ENCODE data around the gene TRIM28. TPM values are rescaled to one million over a fixed set of nuclear protein-coding genes. Genes with fewer than 3 reads are reported as not detected.
"Not testable (repeated sequence)": the region's sequence is repeated elsewhere in the genome, so short reads cannot be mapped to it uniquely, and the experiment has no call there.

TRIM28 gene
- total RNA-seq, 2 donors from 2014 or later: 427 to 525 TPM

GRCh38 chr19:58577581-58577980 lies 33.7 kb downstream of the TRIM28 start:
- peaks cover 33% of the 10 kb centered on the region for H3K4me1 Mint-ChIP-seq
- not testable (repeated sequence) for H3K9me3 ChIP-seq (ENCODE audit: control insufficient read depth, low read length, poor library complexity, severe bottlenecking); ATAC-seq; H3K27me3 Mint-ChIP-seq; H3K36me3 Mint-ChIP-seq (ENCODE audit: low read depth); H3K27ac Mint-ChIP-seq; DNase-seq
- H3K4me3 Mint-ChIP-seq: peak overlapping the region; percentile 31

DNA sequence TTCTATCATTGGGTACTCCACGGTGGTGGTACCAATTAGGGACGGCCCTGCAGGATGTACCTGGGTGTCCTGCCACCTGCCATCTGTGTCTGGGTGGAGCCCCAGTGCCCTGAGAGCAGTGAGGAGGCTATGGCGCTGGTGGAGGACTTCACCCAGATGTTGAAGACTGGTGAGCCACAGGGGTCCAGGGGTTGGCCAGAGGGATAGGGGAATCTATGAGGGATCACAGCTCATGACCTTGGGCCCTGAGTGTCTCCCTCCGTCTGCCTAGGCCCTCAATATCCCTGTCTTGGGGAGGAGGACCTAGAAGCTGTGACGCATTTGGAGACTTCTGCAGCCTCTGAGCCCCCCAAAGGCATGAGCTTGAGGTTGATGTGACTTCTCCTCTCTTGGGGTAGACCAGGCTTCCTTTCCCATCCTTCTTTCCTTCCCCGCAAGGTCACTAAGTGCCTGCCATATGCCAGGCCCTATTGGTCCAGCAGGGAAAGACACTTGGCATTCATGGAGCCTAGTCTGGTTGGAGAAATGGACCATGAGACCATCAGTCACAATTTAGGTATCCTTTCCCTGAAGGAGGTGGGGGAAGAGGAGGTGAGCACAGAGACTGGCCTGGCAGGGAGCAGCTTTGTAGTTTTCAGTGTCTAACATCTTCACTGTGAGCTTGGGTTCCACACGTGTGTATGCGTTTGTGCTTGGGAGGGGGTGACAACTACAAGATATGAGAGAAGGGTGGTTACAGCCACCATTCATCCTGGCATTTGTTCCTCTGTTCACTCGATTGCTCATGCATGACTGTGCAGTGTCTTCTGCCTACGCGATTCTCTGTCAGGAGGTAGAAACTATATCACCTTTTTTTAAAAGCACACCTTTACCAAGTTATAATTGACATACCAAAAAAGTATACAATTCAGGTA lies 34.4 kb downstream of the TRIM28 start:
- Mint-ChIP-seq H3K36me3 (ENCODE audit: low read depth) (peaks cover 4% of the 10 kb centered on the region), H3K4me3 (peak overlapping the region; percentile 31), H3K27ac (no peak overlapping the region), H3K4me1 (peaks cover 29% of the 10 kb centered on the region), H3K27me3 (no peaks in the 10 kb centered on the region)
- no peaks in the 10 kb centered on the region for H3K9me3 ChIP-seq (ENCODE audit: control insufficient read depth, low read length, poor library complexity, severe bottlenecking)
- ATAC-seq (no peak), DNase-seq (no peak)

GRCh38 chr19:58579473-58580142 lies 35.7 kb downstream of the TRIM28 start:
- no peak overlapping the region for H3K4me3 Mint-ChIP-seq
- peaks cover 22% of the 10 kb centered on the region for H3K4me1 Mint-ChIP-seq
- DNase-seq: no peak
- no peak for ATAC-seq
- H3K36me3 Mint-ChIP-seq (ENCODE audit: low read depth): peaks cover 4% of the 10 kb centered on the region
- H3K27ac Mint-ChIP-seq: peak overlapping the region; percentile 92
- no peaks in the 10 kb centered on the region for H3K27me3 Mint-ChIP-seq
- H3K9me3 ChIP-seq (ENCODE audit: control insufficient read depth, low read length, poor library complexity, severe bottlenecking): no peaks in the 10 kb centered on the region

DNA sequence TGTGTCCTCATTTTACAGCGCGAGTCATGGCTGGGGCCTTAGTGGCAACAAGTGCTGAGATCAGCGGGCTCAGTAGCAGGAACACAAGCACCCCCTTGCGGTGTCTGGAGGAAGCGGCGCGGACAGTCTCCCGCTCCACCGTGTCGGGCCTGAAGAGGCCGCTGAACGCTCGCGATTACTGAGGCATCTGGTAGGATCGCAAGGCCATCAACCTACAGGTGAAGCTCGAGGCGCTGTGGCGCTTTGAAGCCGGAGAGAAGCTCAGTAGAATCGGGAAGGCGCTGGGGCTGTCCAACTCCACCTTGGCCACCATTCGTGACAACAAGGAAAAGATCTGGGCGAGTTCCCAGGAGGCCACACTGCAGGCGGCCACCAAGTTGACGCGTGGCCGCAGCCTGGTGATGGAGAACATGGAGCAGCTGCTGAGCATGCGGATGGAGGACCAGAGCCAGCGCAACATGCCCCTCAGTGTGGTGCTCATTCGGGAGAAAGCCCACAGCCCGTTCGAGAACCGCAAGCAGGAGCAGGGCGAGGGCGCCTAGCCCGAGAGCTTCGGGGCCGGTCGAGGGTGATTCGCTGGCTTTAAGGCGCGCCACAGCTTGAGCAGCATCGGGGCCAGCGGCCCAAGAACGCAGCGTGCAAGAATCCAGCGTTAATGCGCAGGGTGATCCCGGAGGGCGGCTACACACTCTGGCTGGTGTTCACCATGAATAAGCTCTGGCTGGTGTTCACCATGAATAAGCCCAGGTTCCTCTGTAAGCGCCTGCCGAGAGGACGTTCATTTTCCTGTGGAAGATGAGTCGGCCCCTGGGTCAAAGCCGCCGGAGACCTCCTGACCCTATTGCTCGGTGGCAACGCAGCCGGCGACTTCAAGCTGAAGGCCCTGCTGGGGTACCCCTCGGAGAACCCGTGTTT lies 37.6 kb downstream of the TRIM28 start:
- peaks cover 4% of the 10 kb centered on the region for H3K36me3 Mint-ChIP-seq (ENCODE audit: low read depth)
- no peaks in the 10 kb centered on the region for H3K9me3 ChIP-seq (ENCODE audit: control insufficient read depth, low read length, poor library complexity, severe bottlenecking)
- H3K27me3 Mint-ChIP-seq: no peaks in the 10 kb centered on the region
- H3K4me3 Mint-ChIP-seq: no peak overlapping the region
- peak overlapping the region; percentile 92 for H3K27ac Mint-ChIP-seq
- peak; percentile 71 to 92 (median 78) for DNase-seq
- peak; percentile 99 for ATAC-seq
- peaks cover 27% of the 10 kb centered on the region for H3K4me1 Mint-ChIP-seq

DNA sequence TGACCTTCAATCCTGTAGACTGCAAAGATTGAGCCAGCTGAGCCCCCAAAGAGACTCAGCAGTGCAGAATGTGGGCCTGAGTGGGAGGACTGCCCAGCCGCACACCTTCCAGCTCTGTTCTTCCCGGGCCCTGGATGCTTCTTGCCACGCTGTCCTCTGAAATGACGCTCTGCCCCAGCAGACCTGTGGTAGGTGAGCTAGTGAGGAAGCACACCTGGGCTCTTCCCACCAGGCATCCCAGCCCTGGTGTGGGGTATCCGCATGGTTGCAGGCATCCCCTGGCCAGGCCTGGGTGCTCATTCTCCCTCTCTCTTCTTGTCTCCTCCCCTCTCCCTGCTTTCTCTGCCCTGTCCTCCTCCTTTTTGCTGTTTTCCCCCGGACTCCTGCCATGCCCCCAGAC lies 39.1 kb downstream of the TRIM28 start:
- H3K27ac Mint-ChIP-seq: no peak overlapping the region
- no peaks in the 10 kb centered on the region for H3K27me3 Mint-ChIP-seq
- DNase-seq: no peak
- ATAC-seq: no peak
- H3K4me1 Mint-ChIP-seq: peaks cover 27% of the 10 kb centered on the region
- H3K36me3 Mint-ChIP-seq (ENCODE audit: low read depth): peaks cover 4% of the 10 kb centered on the region
- H3K9me3 ChIP-seq (ENCODE audit: control insufficient read depth, low read length, poor library complexity, severe bottlenecking): no peaks in the 10 kb centered on the region
- H3K4me3 Mint-ChIP-seq: no peak overlapping the region

- Mint-ChIP-seq H3K36me3 (ENCODE audit: low read depth) (peaks cover 4% of the 10 kb centered on the region), H3K27ac (no peak overlapping the region), H3K4me1 (peaks cover 17% of the 10 kb centered on the region), H3K27me3 (no peaks in the 10 kb centered on the region), H3K4me3 (peak overlapping the region; percentile 45)
- ATAC-seq: no peak
- no peaks in the 10 kb centered on the region for H3K9me3 ChIP-seq (ENCODE audit: control insufficient read depth, low read length, poor library complexity, severe bottlenecking)
- no peak for DNase-seq
Measured at GRCh38 chr19:58584498-58585441, 40.9 kb downstream of the TRIM28 start.

GRCh38 chr19:58585442-58586132 lies 41.7 kb downstream of the TRIM28 start:
- ATAC-seq: no peak
- peaks cover 4% of the 10 kb centered on the region for H3K36me3 Mint-ChIP-seq (ENCODE audit: low read depth)

DNA sequence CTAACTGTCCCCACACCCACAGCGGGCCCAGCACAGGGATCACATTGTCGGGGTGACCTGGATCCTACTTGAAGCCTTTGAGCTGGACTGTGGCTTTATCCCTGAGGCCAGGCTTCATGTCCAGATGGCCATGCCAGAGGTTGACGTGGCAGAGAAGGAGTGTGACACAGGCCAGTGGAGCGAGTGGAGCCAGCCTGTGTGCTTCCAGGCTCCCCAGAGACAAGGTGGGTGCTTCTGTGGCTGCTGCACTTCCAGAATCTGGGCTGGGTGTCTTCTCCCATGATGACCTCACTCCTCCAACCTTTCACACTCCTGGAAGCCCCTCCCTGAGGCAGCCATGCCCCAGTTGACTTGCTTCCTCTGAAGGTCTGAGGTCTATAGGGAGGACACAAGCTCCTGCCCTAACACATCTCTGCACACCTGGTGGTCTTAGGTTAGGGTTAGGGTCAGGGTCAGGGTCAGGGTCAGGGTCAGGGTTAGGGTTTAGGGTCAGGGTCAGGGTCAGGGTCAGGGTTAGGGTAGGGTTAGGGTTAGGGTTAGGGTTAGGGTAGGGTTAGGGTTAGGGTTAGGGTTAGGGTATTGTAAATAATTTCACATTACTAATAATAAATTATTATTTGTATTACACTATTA lies 42.4 kb downstream of the TRIM28 start:
- no peak overlapping the region for H3K4me3 Mint-ChIP-seq
- H3K27me3 Mint-ChIP-seq: no peaks in the 10 kb centered on the region
- H3K9me3 ChIP-seq (ENCODE audit: control insufficient read depth, low read length, poor library complexity, severe bottlenecking): no peaks in the 10 kb centered on the region
- H3K4me1 Mint-ChIP-seq: peaks cover 9% of the 10 kb centered on the region
- peaks cover 2% of the 10 kb centered on the region for H3K36me3 Mint-ChIP-seq (ENCODE audit: low read depth)
- DNase-seq (no peak), ATAC-seq (no peak)
- peak overlapping the region; percentile 24 for H3K27ac Mint-ChIP-seq

More at GRCh38 chr19:58585442-58586132, 41.7 kb downstream of the TRIM28 start:
- H3K4me1 Mint-ChIP-seq: peaks cover 15% of the 10 kb centered on the region
- H3K4me3 Mint-ChIP-seq: peak overlapping the region; percentile 45
- peak overlapping the region; percentile 24 for H3K27ac Mint-ChIP-seq
- no peaks in the 10 kb centered on the region for H3K9me3 ChIP-seq (ENCODE audit: control insufficient read depth, low read length, poor library complexity, severe bottlenecking)
- no peak for DNase-seq
- H3K27me3 Mint-ChIP-seq: no peaks in the 10 kb centered on the region

Other genes with a start within 250 kb of the TRIM28 start
- gene ERVK3-1, start 238.7 kb upstream of the TRIM28 start, total RNA-seq: 100 to 1,000 TPM; 108 to 110 TPM
- gene ZSCAN22, start 217.1 kb upstream of the TRIM28 start, total RNA-seq: 1 to 10 TPM; 1.5 to 1.7 TPM
- 10 to 100 TPM; 16.0 to 21.7 TPM for gene A1BG, start 190.6 kb upstream of the TRIM28 start, total RNA-seq
- gene ZNF497, start 181.3 kb upstream of the TRIM28 start, total RNA-seq: 1 to 10 TPM in 1 of 2 donors, under 1 TPM in 1; 0.55 to 1.6 TPM
- 1 to 10 TPM; 1.2 to 1.6 TPM for gene ZNF837, start 163.0 kb upstream of the TRIM28 start, total RNA-seq
- 1,000 to 10,000 TPM; 1,065 to 1,239 TPM for gene RPS5, start 156.8 kb upstream of the TRIM28 start, total RNA-seq
- not detected for gene RNF225, start 148.4 kb upstream of the TRIM28 start, total RNA-seq
- gene ZNF584, start 135.4 kb upstream of the TRIM28 start, total RNA-seq: 1 to 10 TPM; 3.0 to 5.4 TPM
- 1 to 10 TPM in 1 of 2 donors, under 1 TPM in 1; 0.76 to 1.7 TPM for gene ZNF132, start 103.9 kb upstream of the TRIM28 start, total RNA-seq
- gene ZNF324B, start 92.4 kb upstream of the TRIM28 start, total RNA-seq: 10 to 100 TPM in 1 of 2 donors, 1 to 10 TPM in 1; 8.6 to 12.6 TPM
- 10 to 100 TPM; 21.0 to 35.2 TPM for gene ZNF324, start 77.0 kb upstream of the TRIM28 start, total RNA-seq
- gene ZNF446, start 67.7 kb upstream of the TRIM28 start, total RNA-seq: 10 to 100 TPM; 13.9 to 17.3 TPM
- 1 to 10 TPM; 6.6 to 7.7 TPM for gene SLC27A5, start 32.1 kb upstream of the TRIM28 start, total RNA-seq
- 1 to 10 TPM; 7.0 to 8.2 TPM for gene ZBTB45, start 24.3 kb upstream of the TRIM28 start, total RNA-seq
- gene CHMP2A, start 11.0 kb downstream of the TRIM28 start, total RNA-seq: 10 to 100 TPM; 74.8 to 88.8 TPM
- gene UBE2M, start 14.5 kb downstream of the TRIM28 start, total RNA-seq: 10 to 100 TPM; 36.1 to 63.5 TPM
- gene MZF1, start 29.3 kb downstream of the TRIM28 start, total RNA-seq: 10 to 100 TPM; 29.9 to 34.0 TPM

Data from T-helper 17 cell (primary cell).